ENCODE data around the gene ASB8. TPM values are rescaled to one million over a fixed set of nuclear protein-coding genes. Genes with fewer than 3 reads are reported as not detected.

The ASB8 gene
- total RNA-seq, 1 donor from 2014 or later, result 32.9 TPM

DNA sequence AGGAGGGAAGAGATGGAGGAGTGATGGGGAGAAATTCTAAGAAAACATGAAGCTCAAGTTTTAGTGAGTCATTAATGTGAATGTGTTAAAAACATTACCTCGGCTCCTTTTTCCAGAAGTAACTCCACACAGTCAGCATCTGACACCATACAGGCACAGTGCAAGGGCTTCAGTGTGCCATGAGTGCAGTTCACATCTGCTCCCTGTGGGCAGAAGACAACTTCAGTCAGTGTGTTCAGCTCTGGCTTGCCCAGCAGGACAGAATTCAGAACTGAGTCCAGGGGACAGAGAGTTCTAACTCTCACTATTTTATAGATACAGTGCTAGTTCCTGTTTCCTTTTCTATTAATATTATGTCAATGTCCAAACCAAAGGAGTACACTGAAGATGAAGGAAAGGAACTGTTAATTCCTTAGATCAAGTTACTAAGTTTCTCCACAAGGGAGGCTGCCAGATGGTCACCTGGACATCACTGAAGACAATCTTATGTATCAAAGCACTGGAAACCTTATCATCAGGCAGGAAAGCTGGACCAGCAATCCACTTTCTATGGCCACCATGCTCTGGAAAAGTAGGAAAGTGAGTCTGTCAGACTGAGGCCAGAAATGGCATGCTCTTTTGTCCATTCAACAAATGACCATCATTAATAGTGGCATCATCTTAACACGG is 6.1 kb downstream of the ASB8 start:
- H3K4me3 ChIP-seq (ENCODE audit: low read length in 3 of 3), result peak overlapping the region in 1 of 3 donors; percentile 12
- no peaks in the 10 kb centered on the region for H3K27me3 ChIP-seq (ENCODE audit: control insufficient read depth in 3 of 3, insufficient read depth in 3 of 3, low read length in 3 of 3)
- no peaks in the 10 kb centered on the region for H3K9me3 ChIP-seq (ENCODE audit: control insufficient read depth in 3 of 3, low read length in 3 of 3)
- H3K9ac ChIP-seq (ENCODE audit: low read depth in 1 of 3, low read length in 3 of 3), result peak overlapping the region in 2 of 3 donors; percentile 26 to 32
- peak overlapping the region; percentile 83 for H3K27ac ChIP-seq (ENCODE audit: low read depth, low read length)
- peaks cover 40 to 55% (median 42%) of the 10 kb centered on the region in 3 donors for H3K36me3 ChIP-seq (ENCODE audit: control insufficient read depth in 3 of 3, insufficient read depth in 3 of 3, low read length in 3 of 3)
- H3K4me1 ChIP-seq (ENCODE audit: control insufficient read depth in 3 of 3, insufficient read depth in 3 of 3, low read length in 3 of 3), result peaks cover 37 to 57% (median 43%) of the 10 kb centered on the region in 3 donors

DNA sequence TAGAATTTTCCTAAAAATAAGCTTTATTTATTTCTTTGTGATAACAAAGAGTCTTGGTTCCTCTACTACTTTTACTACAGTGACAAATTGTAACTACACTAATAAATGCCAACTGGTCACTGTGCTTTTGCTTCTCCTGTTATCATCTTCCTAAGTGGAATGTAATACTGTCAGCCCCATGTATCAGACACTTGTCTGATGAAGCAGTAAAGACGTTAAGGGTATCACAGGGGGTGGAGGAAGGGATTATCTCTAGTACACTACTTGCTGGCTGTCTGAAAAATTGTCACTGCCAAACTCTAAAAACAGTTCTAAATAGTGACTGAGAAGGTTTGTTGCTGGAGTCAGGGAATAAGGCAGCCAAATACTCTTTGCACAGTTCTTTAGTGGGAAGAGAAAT is 11.3 kb downstream of the ASB8 start:
- Histone ChIP-seq H3K27ac (ENCODE audit: low read depth, low read length) (no peak overlapping the region), H3K9me3 (ENCODE audit: control insufficient read depth in 3 of 3, low read length in 3 of 3) (no peaks in the 10 kb centered on the region), H3K27me3 (ENCODE audit: control insufficient read depth in 3 of 3, insufficient read depth in 3 of 3, low read length in 3 of 3) (no peaks in the 10 kb centered on the region), H3K9ac (ENCODE audit: low read depth in 1 of 3, low read length in 3 of 3) (no peak overlapping the region), H3K4me3 (ENCODE audit: low read length in 3 of 3) (no peak overlapping the region), H3K4me1 (ENCODE audit: control insufficient read depth in 3 of 3, insufficient read depth in 3 of 3, low read length in 3 of 3) (peaks cover 28 to 48% (median 41%) of the 10 kb centered on the region in 3 donors), H3K36me3 (ENCODE audit: control insufficient read depth in 3 of 3, insufficient read depth in 3 of 3, low read length in 3 of 3) (peaks cover 83 to 93% (median 91%) of the 10 kb centered on the region in 3 donors)

DNA sequence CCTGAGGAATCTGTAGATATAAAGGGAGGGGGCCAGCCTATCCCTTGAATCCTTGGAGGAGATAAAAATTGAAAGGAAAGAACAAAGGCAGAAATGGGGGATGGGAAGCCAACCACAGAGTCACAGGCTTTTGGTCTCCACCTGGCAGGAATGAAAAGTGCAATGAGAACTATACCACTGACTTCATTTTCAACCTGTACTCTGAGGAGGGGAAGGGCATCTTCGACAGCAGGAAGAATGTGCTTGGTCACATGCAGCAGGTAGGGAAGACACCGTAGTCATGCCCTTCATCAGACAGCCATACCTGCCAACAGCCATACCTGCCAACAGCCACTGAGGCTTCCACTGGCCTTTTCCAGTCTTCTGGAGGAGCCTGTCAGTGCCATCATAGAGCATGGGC is 13.4 kb downstream of the ASB8 start:
- Histone ChIP-seq H3K36me3 (ENCODE audit: control insufficient read depth in 3 of 3, insufficient read depth in 3 of 3, low read length in 3 of 3) (peaks cover 89 to 93% (median 91%) of the 10 kb centered on the region in 3 donors), H3K4me1 (ENCODE audit: control insufficient read depth in 3 of 3, insufficient read depth in 3 of 3, low read length in 3 of 3) (peaks cover 14 to 38% (median 28%) of the 10 kb centered on the region in 3 donors), H3K9ac (ENCODE audit: low read depth in 1 of 3, low read length in 3 of 3) (no peak overlapping the region), H3K27me3 (ENCODE audit: control insufficient read depth in 3 of 3, insufficient read depth in 3 of 3, low read length in 3 of 3) (no peaks in the 10 kb centered on the region), H3K9me3 (ENCODE audit: control insufficient read depth in 3 of 3, low read length in 3 of 3) (no peaks in the 10 kb centered on the region), H3K27ac (ENCODE audit: low read depth, low read length) (no peak overlapping the region), H3K4me3 (ENCODE audit: low read length in 3 of 3) (no peak overlapping the region)

DNA sequence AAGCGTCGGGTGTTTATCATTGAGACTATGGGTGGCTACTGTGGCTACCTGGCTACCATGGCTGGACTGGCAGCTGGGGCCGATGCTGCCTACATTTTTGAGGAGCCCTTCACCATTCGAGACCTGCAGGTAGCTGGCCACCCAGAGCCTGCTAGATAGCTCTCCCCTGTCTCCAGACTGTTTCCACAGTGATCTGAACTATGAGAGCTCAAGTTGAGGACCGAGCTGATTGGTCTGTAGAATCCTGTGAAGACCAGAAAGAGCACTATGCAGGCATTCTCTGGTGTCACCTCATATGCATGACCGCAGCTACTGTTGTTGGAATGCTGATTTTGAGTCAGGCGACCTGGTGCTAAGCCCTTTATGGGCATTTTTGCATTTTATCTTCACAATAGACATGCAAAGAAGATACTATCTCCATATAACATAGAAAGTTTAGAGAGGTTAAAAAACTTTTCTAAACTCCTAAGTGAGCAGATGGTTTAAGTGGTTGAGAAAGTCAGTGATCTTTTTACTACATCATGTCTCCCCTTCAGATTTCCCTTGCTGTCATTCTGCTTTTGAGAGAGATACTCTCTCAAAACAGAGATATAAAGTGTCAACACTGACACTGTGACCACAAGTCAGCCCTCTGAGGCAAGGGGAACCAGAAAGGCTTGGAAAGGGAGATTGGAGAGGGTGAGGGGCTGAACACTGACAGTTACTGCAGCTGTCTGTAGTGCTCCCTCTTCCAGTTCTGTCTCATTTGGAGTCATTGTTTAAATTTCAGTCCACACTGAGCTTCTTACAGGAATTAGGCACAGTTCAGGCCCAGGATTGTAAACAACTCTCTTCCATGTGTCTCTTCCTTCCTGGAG is 14.3 kb downstream of the ASB8 start:
- no peak overlapping the region for H3K27ac ChIP-seq (ENCODE audit: low read depth, low read length)
- no peak overlapping the region for H3K9ac ChIP-seq (ENCODE audit: low read depth in 1 of 3, low read length in 3 of 3)
- peaks cover 89 to 95% (median 94%) of the 10 kb centered on the region in 3 donors for H3K36me3 ChIP-seq (ENCODE audit: control insufficient read depth in 3 of 3, insufficient read depth in 3 of 3, low read length in 3 of 3)
- peaks cover 11 to 33% (median 25%) of the 10 kb centered on the region in 3 donors for H3K4me1 ChIP-seq (ENCODE audit: control insufficient read depth in 3 of 3, insufficient read depth in 3 of 3, low read length in 3 of 3)
- no peaks in the 10 kb centered on the region for H3K27me3 ChIP-seq (ENCODE audit: control insufficient read depth in 3 of 3, insufficient read depth in 3 of 3, low read length in 3 of 3)
- H3K9me3 ChIP-seq (ENCODE audit: control insufficient read depth in 3 of 3, low read length in 3 of 3), result no peaks in the 10 kb centered on the region
- H3K4me3 ChIP-seq (ENCODE audit: low read length in 3 of 3), result no peak overlapping the region

DNA sequence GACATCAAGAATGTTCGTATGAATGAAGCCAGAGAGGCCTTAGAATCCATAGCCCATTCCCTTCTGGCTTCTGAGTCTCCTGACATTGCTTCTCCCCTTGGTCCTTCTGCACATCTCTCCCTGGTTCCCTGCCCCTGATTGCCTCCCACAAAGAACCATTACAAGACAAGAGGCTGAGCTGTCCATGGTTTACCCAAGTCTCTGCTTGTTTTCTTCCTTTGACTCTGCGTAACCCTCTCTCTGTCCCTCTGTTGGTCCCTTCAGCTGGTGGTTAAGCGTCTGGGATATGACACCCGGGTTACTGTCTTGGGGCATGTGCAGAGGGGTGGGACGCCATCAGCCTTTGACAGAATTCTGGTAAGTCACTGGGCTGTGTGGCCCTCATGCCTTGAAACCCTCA is 22.3 kb downstream of the ASB8 start:
- Histone ChIP-seq H3K4me1 (ENCODE audit: control insufficient read depth in 3 of 3, insufficient read depth in 3 of 3, low read length in 3 of 3) (peaks cover 19 to 59% (median 23%) of the 10 kb centered on the region in 3 donors), H3K9me3 (ENCODE audit: control insufficient read depth in 3 of 3, low read length in 3 of 3) (no peaks in the 10 kb centered on the region), H3K27me3 (ENCODE audit: control insufficient read depth in 3 of 3, insufficient read depth in 3 of 3, low read length in 3 of 3) (no peaks in the 10 kb centered on the region), H3K4me3 (ENCODE audit: low read length in 3 of 3) (no peak overlapping the region), H3K9ac (ENCODE audit: low read depth in 1 of 3, low read length in 3 of 3) (no peak overlapping the region), H3K27ac (ENCODE audit: low read depth, low read length) (no peak overlapping the region), H3K36me3 (ENCODE audit: control insufficient read depth in 3 of 3, insufficient read depth in 3 of 3, low read length in 3 of 3) (peaks cover 81 to 89% (median 83%) of the 10 kb centered on the region in 3 donors)

DNA sequence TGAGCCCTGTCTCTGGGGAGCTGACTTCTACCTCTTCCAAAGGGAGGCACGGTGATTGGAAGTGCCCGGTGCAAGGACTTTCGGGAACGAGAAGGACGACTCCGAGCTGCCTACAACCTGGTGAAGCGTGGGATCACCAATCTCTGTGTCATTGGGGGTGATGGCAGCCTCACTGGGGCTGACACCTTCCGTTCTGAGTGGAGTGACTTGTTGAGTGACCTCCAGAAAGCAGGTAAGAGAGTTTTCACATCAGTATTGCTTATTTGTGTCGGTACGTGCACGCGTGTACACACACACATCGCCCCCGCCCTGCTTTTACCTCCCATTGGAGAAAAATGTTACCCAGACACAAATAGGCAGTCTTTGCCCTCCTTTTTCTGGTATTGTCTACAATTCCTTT is 24.5 kb downstream of the ASB8 start:
- H3K9me3 ChIP-seq (ENCODE audit: control insufficient read depth in 3 of 3, low read length in 3 of 3), result no peaks in the 10 kb centered on the region
- no peaks in the 10 kb centered on the region for H3K27me3 ChIP-seq (ENCODE audit: control insufficient read depth in 3 of 3, insufficient read depth in 3 of 3, low read length in 3 of 3)
- peaks cover 77 to 85% (median 77%) of the 10 kb centered on the region in 3 donors for H3K36me3 ChIP-seq (ENCODE audit: control insufficient read depth in 3 of 3, insufficient read depth in 3 of 3, low read length in 3 of 3)
- H3K4me3 ChIP-seq (ENCODE audit: low read length in 3 of 3), result no peak overlapping the region
- peak overlapping the region; percentile 94 for H3K27ac ChIP-seq (ENCODE audit: low read depth, low read length)
- peak overlapping the region in 1 of 3 donors; percentile 17 for H3K9ac ChIP-seq (ENCODE audit: low read depth in 1 of 3, low read length in 3 of 3)
- H3K4me1 ChIP-seq (ENCODE audit: control insufficient read depth in 3 of 3, insufficient read depth in 3 of 3, low read length in 3 of 3), result peaks cover 33 to 78% (median 34%) of the 10 kb centered on the region in 3 donors

DNA sequence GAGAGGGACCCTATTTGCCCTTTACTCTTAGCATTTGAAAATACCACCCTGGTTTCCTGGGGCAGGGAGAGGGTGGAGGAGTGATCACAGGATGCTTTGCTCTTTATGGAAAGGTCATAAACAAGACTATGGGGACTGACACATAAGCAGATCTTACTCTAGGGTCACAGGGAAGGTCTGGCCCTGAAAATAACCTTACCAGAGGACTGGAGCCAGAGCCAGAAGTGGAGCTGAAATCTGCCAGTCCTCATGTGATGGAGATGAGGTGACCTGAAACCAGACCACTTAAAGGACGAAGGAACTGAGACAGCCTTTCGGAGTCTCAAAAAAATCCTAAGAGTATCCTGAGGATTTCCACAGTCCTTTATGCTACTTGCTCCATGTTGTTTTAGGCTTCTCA is 25.8 kb downstream of the ASB8 start:
- Histone ChIP-seq H3K4me1 (ENCODE audit: control insufficient read depth in 3 of 3, insufficient read depth in 3 of 3, low read length in 3 of 3) (peaks cover 36 to 81% (median 39%) of the 10 kb centered on the region in 3 donors), H3K4me3 (ENCODE audit: low read length in 3 of 3) (no peak overlapping the region), H3K9me3 (ENCODE audit: control insufficient read depth in 3 of 3, low read length in 3 of 3) (no peaks in the 10 kb centered on the region), H3K36me3 (ENCODE audit: control insufficient read depth in 3 of 3, insufficient read depth in 3 of 3, low read length in 3 of 3) (peaks cover 72 to 80% (median 76%) of the 10 kb centered on the region in 3 donors), H3K27me3 (ENCODE audit: control insufficient read depth in 3 of 3, insufficient read depth in 3 of 3, low read length in 3 of 3) (no peaks in the 10 kb centered on the region), H3K9ac (ENCODE audit: low read depth in 1 of 3, low read length in 3 of 3) (peak overlapping the region in 1 of 3 donors; percentile 55), H3K27ac (ENCODE audit: low read depth, low read length) (peak overlapping the region; percentile 94)

DNA sequence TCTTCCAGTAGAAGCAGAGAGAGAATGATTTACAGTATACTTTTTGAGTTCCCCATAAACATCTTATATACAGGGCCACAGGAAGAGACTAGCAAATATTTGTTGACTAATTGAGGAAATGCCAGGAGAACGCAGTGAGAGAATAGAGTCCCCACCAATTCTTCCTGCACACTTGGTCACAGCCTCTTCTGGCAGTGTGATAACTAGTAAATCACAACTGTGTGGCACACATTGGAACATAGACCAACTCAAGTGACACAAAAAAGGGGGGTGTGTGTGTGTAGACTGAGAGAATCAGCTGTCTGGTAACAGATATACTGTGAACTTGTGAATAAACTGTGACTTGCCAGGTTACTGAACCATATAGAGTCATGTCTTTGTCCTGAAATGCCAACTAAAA is 27.9 kb downstream of the ASB8 start:
- Histone ChIP-seq H3K4me3 (ENCODE audit: low read length in 3 of 3) (peak overlapping the region; percentile 2 to 40 (median 15)), H3K4me1 (ENCODE audit: control insufficient read depth in 3 of 3, insufficient read depth in 3 of 3, low read length in 3 of 3) (peaks cover 36 to 72% (median 39%) of the 10 kb centered on the region in 3 donors), H3K9me3 (ENCODE audit: control insufficient read depth in 3 of 3, low read length in 3 of 3) (no peaks in the 10 kb centered on the region), H3K9ac (ENCODE audit: low read depth in 1 of 3, low read length in 3 of 3) (peak overlapping the region in 1 of 3 donors; percentile 26), H3K36me3 (ENCODE audit: control insufficient read depth in 3 of 3, insufficient read depth in 3 of 3, low read length in 3 of 3) (peaks cover 58 to 68% (median 68%) of the 10 kb centered on the region in 3 donors), H3K27me3 (ENCODE audit: control insufficient read depth in 3 of 3, insufficient read depth in 3 of 3, low read length in 3 of 3) (no peaks in the 10 kb centered on the region), H3K27ac (ENCODE audit: low read depth, low read length) (peak overlapping the region; percentile 94)

DNA sequence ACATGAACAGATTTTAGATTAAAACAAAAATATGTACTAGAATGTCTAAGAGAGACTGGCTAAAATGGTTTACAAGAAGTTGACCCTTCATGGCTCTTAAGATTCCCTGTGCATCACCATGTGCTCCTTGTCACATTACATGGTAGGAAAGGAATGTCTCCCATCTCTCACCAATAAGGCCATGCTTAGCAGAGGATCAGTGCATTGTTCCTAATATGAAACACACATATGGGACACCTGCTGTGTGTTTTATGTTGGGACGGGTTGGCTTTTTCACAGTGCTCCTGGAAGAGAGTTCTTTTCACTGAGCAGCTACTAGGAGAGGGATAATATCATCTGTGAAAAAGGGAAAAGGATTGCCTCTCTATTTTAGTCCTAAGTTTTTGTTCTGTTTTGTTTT is 28.5 kb downstream of the ASB8 start:
- Histone ChIP-seq H3K4me1 (ENCODE audit: control insufficient read depth in 3 of 3, insufficient read depth in 3 of 3, low read length in 3 of 3) (peaks cover 36 to 66% (median 39%) of the 10 kb centered on the region in 3 donors), H3K27me3 (ENCODE audit: control insufficient read depth in 3 of 3, insufficient read depth in 3 of 3, low read length in 3 of 3) (no peaks in the 10 kb centered on the region), H3K36me3 (ENCODE audit: control insufficient read depth in 3 of 3, insufficient read depth in 3 of 3, low read length in 3 of 3) (peaks cover 52 to 67% (median 62%) of the 10 kb centered on the region in 3 donors), H3K9ac (ENCODE audit: low read depth in 1 of 3, low read length in 3 of 3) (no peak overlapping the region), H3K27ac (ENCODE audit: low read depth, low read length) (peak overlapping the region; percentile 94), H3K4me3 (ENCODE audit: low read length in 3 of 3) (peak overlapping the region in 2 of 3 donors; percentile 34 to 38), H3K9me3 (ENCODE audit: control insufficient read depth in 3 of 3, low read length in 3 of 3) (no peaks in the 10 kb centered on the region)

Data from skeletal muscle tissue (tissue), 4 donors.